Vagina (tissue), 2 donors: Measurements from ENCODE around the gene PASK.

ENCODE experiments used
- POLR2A ChIP-seq, 2 donors: fragments of 450-650 bp; IDR thresholded peaks; one replicate each; pipeline ENCODE4 v1.6.1; 2017; ENCODE audit warnings: antibody characterized with exemption in 2 of 2, mild to moderate bottlenecking in 2 of 2, moderate library complexity in 2 of 2
- POLR2AphosphoS5 ChIP-seq, 2 donors: sonication (generic); formaldehyde crosslinking; IDR thresholded peaks; one replicate each; pipeline ENCODE4 v1.9.0; 2017; ENCODE audit warnings: antibody characterized with exemption in 2 of 2, mild to moderate bottlenecking in 2 of 2, low read depth in 1 of 2; ENCODE audit not compliant: insufficient read depth in 1 of 2
- TF ChIP-seq, protein P1 (sequence below), 3 experiments: fragments of 450-650 bp in 2 of 3; fragments of 200-600 bp in 1 of 3; sonication (generic) in 1 of 3; IDR thresholded peaks; one replicate each; pipeline ENCODE4 v1.5.1; 2017 to 2019; ENCODE audit warnings: antibody characterized with exemption in 3 of 3, mild to moderate bottlenecking in 2 of 3, moderate library complexity in 2 of 3

DNA sequence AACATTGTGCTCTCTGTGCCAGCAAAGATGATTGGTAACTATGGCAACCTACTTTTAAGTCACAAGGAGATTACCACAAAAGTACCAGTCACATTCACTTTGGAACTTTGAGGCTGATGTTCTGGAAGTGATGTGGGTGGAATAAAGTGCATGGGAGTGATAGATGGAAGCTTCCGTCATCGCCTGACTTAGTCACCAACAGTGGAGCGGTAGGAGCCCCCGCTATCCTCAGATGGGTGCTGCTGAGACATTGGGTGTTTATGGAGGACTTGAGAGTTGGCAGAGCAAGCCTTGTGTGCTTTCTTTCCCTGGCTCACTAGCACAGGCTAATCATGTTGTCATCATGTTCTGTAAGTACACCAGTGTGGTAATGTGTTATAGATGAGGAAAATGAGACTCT, 5.6 kb upstream of the PASK start:
- TF ChIP-seq POLR2AphosphoS5 (IDR thresholded peaks at IDR 0.05; ENCODE audit: insufficient read depth in 1 of 2, low read depth in 1 of 2) (no peak), POLR2A (IDR thresholded peaks at IDR 0.05) (no peak)
- TF ChIP-seq, protein P1, sequence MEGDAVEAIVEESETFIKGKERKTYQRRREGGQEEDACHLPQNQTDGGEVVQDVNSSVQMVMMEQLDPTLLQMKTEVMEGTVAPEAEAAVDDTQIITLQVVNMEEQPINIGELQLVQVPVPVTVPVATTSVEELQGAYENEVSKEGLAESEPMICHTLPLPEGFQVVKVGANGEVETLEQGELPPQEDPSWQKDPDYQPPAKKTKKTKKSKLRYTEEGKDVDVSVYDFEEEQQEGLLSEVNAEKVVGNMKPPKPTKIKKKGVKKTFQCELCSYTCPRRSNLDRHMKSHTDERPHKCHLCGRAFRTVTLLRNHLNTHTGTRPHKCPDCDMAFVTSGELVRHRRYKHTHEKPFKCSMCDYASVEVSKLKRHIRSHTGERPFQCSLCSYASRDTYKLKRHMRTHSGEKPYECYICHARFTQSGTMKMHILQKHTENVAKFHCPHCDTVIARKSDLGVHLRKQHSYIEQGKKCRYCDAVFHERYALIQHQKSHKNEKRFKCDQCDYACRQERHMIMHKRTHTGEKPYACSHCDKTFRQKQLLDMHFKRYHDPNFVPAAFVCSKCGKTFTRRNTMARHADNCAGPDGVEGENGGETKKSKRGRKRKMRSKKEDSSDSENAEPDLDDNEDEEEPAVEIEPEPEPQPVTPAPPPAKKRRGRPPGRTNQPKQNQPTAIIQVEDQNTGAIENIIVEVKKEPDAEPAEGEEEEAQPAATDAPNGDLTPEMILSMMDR (IDR thresholded peaks at IDR 0.05): no peak
